Renal cortical epithelial cell (primary cell): ENCODE results near the gene OVCA2. TPM values are rescaled to one million over a fixed set of nuclear protein-coding genes. Genes with fewer than 3 reads are reported as not detected.

Source experiments
- DNase-seq: peaks from one replicate; pipeline ENCODE4 v3.0.0-alpha.2; 2011; ENCODE audit warnings: low read depth
- total RNA-seq: library from RNA; depleted of rRNA; stranded (reverse); fragments of >200 nt; gene quantifications from 2 replicates; pipeline ENCODE4 v1.2.3, GENCODE V29; 2014

OVCA2 gene
- total RNA-seq, 1 donor from 2014 or later: 24.0 TPM

DNA sequence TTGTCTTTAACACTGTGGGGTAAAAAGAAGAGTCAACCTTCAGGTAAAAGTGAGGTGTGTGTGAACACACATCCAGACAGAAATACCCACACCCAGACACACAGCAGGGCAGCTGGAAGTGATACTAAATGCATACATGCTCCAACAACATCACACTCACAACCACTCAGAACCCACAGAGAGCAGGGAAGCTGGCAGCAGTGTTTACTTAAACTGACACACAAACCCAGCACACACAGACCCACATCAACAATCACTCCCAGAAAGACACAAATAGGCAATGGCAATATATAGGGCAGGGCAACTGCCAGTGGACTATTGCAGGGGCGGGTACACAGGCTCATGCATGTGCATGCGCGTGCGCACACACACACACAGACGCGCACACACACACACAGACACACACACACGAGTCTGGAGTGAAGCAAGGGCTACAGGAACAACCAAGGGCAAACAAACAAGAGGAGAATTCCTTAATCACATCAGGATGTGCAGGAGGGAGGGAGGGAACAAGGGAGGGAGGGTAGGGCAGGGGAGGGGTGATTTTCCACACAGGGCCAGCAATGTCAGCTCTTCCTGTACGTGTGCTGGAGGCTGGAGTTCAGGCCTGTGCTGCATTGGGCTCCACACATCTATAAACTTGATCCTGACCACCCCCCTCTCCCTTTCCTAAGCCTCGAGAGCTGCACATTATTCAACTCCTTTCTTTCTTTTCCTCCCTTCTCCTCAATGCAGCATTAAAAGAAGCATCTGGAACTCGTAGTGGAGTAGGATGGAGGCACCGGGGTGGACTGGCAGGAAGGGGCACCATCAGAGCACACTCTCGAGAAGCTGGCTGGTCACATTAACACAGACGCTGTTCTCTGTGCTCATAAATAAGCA is 43.2 kb downstream of the OVCA2 start:
- peak; percentile 43 for DNase-seq

DNA sequence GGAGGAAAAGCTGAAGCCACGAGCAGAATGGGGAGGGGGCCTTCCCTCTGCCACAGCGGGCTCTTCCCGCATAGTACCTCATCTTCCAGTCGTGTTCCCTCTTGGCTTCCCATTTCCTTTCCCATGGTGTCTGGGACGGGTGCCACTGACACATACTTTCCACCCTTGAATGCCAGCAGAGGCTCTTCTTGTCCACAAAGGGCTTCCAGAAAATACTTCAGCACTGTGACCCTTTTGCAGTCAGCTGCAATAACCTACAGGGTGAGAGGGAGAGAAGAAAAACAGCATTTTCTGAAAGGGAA is 43.8 kb downstream of the OVCA2 start:
- no peak for DNase-seq

DNA sequence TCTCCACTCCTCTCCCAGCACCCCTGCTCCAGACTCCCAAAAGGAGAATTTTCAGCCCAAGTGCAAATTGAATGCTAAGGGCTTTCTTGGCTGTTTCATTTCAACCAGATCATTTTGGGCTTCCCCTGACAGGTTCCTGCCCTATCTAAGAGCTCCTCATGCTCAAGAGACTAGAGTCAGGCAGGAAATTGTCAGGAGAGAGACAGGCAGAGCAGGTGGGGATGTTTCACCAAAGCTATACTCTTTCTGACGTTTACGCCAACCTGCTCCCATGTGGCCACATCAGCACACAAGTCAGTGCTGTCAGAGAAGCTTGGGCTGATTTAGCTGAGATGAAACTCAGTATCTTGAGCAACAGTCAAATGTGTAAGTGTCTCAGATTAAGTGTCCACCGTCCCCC is 44.5 kb downstream of the OVCA2 start:
- DNase-seq: no peak

DNA sequence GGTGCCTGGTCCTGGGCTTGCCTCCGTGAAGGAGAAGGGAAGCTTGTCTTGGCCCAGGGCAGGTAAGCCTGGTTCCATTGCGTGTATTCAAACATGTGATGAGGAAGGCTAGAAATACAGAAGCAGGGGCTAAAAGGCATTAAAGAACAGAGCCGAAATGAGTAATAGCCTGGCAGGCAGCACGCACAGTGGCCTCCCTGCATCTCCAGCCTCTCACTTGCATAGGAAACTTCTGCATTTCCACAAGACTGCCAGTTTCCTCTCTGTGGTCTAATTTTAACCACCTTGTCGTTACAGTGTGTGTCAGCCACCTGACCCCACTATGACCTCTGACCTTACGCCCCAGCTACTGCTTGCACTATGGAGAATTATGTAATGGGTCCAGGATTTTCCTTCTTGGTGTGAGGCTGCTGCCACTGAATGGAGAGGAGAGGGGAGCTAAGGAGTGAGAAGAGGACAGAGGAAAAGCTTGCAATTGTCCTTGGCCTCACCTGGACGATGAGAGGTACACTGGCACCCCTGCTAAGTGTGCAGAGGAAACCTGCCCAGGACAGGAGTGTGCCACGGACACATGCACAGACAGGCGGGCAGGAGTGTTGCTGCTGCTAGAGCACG is 45.9 kb downstream of the OVCA2 start:
- DNase-seq: no peak

DNA sequence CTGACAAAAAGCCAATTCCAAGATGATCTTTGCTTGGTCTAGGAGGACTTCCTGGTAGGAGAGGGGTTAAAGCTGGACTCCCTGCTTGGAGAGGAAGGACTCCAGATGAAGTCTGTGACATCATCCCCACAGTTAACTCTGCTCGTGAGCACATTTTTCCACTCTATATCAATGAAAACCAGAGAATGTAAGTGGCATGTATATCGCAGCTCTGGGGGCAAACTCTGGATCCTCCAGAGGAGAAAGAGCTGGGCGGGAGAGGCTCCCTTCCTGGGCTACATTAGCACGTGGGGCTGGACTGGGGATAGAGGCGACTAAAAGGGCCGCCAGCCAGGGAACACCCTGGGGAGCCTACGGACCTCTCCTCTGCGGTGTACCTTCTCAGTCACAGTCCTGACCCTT is 47.2 kb downstream of the OVCA2 start:
- no peak for DNase-seq

DNA sequence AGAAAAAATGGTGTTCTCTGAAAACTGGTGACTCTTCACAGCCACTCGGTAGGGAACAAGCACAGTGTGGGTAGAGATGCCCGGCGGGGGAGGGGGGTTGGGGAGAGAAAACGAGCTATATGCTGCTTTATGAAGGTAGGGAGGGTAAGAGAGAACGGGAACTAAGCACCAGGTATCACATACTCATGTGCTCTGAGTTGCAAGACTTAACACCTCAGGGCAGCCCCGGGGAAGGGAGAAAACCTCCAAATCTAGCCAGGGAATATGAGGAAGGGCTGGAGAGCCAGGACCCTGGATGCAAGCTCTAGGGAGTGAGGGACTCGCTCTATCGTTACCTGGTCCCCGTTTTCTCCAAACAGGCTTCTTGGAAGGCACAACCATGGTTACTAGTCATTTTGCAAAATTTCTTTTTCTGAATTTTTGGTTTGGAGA is 48.4 kb downstream of the OVCA2 start:
- no peak for DNase-seq

DNA sequence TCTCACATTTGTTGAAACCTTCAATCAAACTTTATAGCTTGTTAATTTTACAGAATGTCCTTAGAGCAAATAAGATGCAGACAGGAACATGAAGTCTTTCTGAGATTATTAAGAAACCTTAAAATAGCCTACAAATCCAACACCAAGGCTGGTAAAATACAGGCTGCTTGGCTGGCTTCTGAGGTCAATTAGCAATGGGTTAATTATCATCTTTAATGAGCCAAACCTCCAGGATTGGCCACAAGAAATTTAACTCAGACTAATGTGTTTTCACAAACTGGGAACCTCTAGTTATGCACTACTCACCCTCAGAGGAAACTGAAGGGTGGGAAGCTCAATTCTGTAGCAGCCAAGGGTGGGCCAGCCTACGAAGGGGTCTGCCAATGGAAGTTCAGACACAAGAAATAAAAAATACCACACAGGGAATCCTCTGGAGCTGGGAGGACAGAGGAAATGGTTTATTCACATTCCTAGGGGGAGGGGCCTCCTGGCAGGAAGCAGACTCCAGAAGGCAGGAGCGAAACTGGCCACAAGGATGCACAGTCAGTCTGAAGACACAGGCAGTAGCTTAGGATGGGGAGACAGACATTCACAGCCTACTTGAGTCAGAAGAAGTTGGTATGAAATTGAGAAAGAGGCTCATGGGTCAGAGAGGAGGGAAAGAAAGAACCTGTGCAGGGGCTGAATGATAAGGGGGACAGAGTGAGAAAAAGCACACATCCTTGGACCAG is 49.1 kb downstream of the OVCA2 start:
- DNase-seq: peak; percentile 74

DNA sequence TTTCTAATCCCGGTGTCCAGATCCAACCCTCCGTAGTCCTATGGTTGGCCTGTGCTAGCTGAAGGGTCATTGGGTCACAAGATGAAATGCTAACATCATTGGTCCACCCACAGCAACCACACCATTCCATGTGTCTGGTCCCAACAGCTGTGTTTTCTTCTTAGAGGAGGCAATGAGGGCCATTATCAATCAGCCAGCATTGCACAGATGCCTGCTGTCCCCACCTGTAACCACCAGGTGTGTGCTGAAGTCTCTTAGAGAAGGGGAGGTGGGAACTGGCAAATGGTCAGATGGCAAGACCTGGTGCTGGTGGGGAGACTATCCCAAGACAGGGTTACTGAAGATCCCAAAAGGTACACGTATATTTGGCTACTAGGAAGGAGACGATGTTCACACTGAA is 50.4 kb downstream of the OVCA2 start:
- no peak for DNase-seq

Other genes starting within 250 kb of the OVCA2 start
- 10.1 and 12.1 TPM in 2 replicates for gene SMYD4, start 212.1 kb upstream of the OVCA2 start, total RNA-seq
- gene RPA1, start 212.0 kb upstream of the OVCA2 start, total RNA-seq: 26.6 and 59.5 TPM in 2 replicates
- 0.35 and 4.3 TPM in 2 replicates for gene RTN4RL1, start 16.7 kb upstream of the OVCA2 start, total RNA-seq
- gene DPH1, start 11.9 kb upstream of the OVCA2 start, total RNA-seq: 18.4 and 36.2 TPM in 2 replicates
- gene HIC1, start 13.1 kb downstream of the OVCA2 start, total RNA-seq: 1.0 and 2.3 TPM in 2 replicates